Tibial nerve (tissue), 4 donors: ENCODE results near the gene MPPE1. TPM values are rescaled to one million over a fixed set of nuclear protein-coding genes. Genes with fewer than 3 reads are reported as not detected.
"Not testable (repeated sequence)": the region's sequence is repeated elsewhere in the genome, so short reads cannot be mapped to it uniquely, and the experiment has no call there.

Experiments
- DNase-seq, 2 donors: peaks; one replicate each; pipeline ENCODE4 v3.0.0-alpha.2; 2019; ENCODE audit warnings: low spot score in 2 of 2
- H3K27ac ChIP-seq, 4 donors: fragments of 200-600 bp; sonication (generic) in 3 of 4; one replicate each; pipeline ENCODE4 v1.5.1; 2017 to 2019; ENCODE audit warnings: mild to moderate bottlenecking in 1 of 4
- H3K27me3 ChIP-seq, 2 donors: fragments of 200-600 bp; sonication (generic) in 1 of 2; one replicate each; pipeline versions ENCODE4 v1.5.1 to v1.6.0; 2017 to 2019
- H3K36me3 ChIP-seq, 3 donors: fragments of 200-600 bp; sonication (generic); one replicate each; pipeline ENCODE4 v1.5.1; 2018 to 2019
- H3K4me1 ChIP-seq, 4 donors: fragments of 200-600 bp; sonication (generic) in 3 of 4; one replicate each; pipeline ENCODE4 v1.5.1; 2017 to 2019
- H3K4me3 ChIP-seq, 4 donors: fragments of 200-600 bp; sonication (generic) in 3 of 4; one replicate each; pipeline ENCODE4 v1.5.1; 2017 to 2019; ENCODE audit warnings: mild to moderate bottlenecking in 1 of 4, moderate library complexity in 1 of 4
- H3K9me3 ChIP-seq, 4 donors: fragments of 200-600 bp; sonication (generic) in 3 of 4; one replicate each; pipeline ENCODE4 v1.5.1; 2017 to 2019
- EP300 ChIP-seq, 2 donors: sonication (generic); formaldehyde crosslinking; IDR thresholded peaks; one replicate each; pipeline ENCODE4 v1.6.1; 2017; ENCODE audit warnings: antibody characterized with exemption in 2 of 2, mild to moderate bottlenecking in 1 of 2
- POLR2A ChIP-seq, 2 donors: fragments of 450-650 bp; IDR thresholded peaks; one replicate each; pipeline ENCODE4 v1.6.1; 2017; ENCODE audit warnings: antibody characterized with exemption in 2 of 2, mild to moderate bottlenecking in 2 of 2, moderate library complexity in 2 of 2
- WGBS, 2 donors: methylation state at CpG; one replicate each; pipeline ENCODE4 v1.1.5; 2018; 5-methylcytosine and 5-hydroxymethylcytosine counted together
- total RNA-seq, 4 donors: library from RNA; depleted of rRNA; stranded (reverse); fragments of >200 nt; gene quantifications; one replicate each; pipeline ENCODE4 v1.1.0, GENCODE V29; 2016
- TF ChIP-seq, protein P1 (sequence below), 5 experiments: fragments of 200-600 bp in 3 of 5; fragments of 450-650 bp in 2 of 5; sonication (generic) in 3 of 5; IDR thresholded peaks; one replicate each; pipeline ENCODE4 v1.5.1; 2016 to 2019; ENCODE audit warnings: antibody characterized with exemption in 5 of 5, mild to moderate bottlenecking in 3 of 5, moderate library complexity in 2 of 5

The MPPE1 gene
- total RNA-seq, 4 donors from 2014 or later, result 13.3 to 33.2 (median 27.7) TPM

DNA sequence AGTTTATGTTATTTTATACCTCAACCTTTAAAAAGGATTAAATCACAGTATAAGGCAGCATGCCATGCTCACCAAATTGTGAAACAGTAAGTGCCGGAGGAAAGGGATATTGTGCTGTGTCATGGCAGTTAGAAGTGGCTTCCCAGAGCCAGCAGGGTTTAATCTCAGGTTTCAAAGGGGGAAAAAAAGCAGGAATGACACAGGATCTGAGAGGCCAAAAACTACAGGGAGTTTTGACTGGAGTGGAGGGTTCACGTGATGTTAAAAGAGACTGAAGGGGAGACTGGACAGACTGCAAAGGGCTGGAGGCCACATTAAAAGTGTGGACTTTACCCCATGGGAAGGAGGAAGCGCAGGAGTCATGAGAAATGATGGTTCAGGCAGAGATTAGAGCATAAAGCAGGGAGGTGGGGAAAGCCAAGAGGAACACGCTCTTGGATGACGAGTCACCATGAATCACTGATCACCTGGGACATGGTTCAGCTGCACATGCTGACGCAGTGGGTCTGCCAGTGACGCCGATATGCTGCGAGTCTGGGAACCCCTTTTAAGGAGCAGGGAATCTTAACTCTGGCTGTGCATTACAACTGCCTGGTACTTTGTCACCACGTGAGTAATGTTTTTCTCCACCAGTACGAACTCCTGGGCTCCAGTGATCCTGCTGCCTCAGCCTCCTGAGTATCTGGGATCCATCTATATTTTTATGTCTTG is 50.8 kb downstream of the MPPE1 start:
- peak in 1 of 2 donors; percentile 41 for DNase-seq
- H3K4me3 ChIP-seq, result no peak overlapping the region

DNA sequence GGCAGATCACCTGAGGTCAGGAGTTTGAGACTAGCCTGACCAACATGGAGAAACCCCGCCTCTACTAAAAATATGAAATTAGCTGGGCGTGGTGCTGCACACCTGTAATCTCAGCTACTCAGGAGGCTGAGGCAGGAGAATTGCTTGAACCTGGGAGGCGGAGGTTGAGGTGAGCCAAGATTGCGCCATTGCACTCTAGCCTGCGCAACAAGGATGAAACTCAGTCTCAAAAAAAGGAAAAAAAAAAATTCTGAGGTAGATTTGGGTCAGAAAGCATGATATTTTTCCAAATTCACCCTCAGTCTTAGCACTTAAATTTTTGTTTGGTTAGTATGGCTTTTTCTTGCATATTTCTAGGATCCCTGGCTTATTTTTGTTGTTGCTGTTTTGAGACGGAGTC is 53.6 kb downstream of the MPPE1 start:
- WGBS, 2 donors, result 89 to 94% methylated on average over 6 of the region's 6 CpGs

More for the DNA sequence above, 50.8 kb downstream of the MPPE1 start:
- Histone ChIP-seq H3K36me3 (peaks cover 0 to 30% (median 0%) of the 10 kb centered on the region in 3 donors), H3K27ac (peak overlapping the region in 3 of 4 donors; percentile 20 to 57 (median 46)), H3K9me3 (no peaks in the 10 kb centered on the region), H3K27me3 (no peaks in the 10 kb centered on the region), H3K4me1 (peaks cover 0 to 28% (median 20%) of the 10 kb centered on the region in 4 donors)
- 40 to 46% methylated on average over 11 of the region's 11 CpGs for WGBS, 2 donors
- TF ChIP-seq, protein P1, sequence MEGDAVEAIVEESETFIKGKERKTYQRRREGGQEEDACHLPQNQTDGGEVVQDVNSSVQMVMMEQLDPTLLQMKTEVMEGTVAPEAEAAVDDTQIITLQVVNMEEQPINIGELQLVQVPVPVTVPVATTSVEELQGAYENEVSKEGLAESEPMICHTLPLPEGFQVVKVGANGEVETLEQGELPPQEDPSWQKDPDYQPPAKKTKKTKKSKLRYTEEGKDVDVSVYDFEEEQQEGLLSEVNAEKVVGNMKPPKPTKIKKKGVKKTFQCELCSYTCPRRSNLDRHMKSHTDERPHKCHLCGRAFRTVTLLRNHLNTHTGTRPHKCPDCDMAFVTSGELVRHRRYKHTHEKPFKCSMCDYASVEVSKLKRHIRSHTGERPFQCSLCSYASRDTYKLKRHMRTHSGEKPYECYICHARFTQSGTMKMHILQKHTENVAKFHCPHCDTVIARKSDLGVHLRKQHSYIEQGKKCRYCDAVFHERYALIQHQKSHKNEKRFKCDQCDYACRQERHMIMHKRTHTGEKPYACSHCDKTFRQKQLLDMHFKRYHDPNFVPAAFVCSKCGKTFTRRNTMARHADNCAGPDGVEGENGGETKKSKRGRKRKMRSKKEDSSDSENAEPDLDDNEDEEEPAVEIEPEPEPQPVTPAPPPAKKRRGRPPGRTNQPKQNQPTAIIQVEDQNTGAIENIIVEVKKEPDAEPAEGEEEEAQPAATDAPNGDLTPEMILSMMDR (IDR thresholded peaks at IDR 0.05), result no peak
- TF ChIP-seq POLR2A (IDR thresholded peaks at IDR 0.05) (no peak), EP300 (IDR thresholded peaks at IDR 0.05) (peak in 1 of 2 donors; percentile 52)

DNA sequence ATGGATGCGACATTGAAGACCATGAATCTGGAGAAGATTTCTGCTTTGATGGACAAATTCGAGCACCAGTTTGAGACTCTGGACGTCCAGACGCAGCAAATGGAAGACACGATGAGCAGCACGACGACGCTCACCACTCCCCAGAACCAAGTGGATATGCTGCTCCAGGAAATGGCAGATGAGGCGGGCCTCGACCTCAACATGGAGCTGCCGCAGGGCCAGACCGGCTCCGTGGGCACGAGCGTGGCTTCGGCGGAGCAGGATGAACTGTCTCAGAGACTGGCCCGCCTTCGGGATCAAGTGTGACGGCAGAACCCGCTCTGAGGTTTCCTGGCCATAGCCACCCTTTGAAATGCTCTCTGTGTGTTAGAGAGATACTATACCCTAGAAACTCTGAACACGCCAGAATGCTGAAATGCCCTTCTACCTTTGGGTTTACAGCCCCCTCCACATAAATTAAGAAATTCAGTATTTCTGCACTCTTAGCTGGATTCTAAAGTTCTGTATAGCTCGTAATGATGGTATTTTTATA is 56.2 kb downstream of the MPPE1 start:
- Histone ChIP-seq H3K27ac (peak overlapping the region; percentile 77 to 98 (median 93)), H3K27me3 (no peaks in the 10 kb centered on the region), H3K4me3 (peak overlapping the region; percentile 84 to 97 (median 90)), H3K9me3 (no peaks in the 10 kb centered on the region), H3K36me3 (peaks cover 0 to 30% (median 0%) of the 10 kb centered on the region in 3 donors), H3K4me1 (peaks cover 0 to 33% (median 26%) of the 10 kb centered on the region in 4 donors)
- TF ChIP-seq POLR2A (IDR thresholded peaks at IDR 0.05) (no peak), EP300 (IDR thresholded peaks at IDR 0.05) (no peak)
- TF ChIP-seq, protein P1 (IDR thresholded peaks at IDR 0.05), result no peak
- 1 to 2% methylated on average over 22 to 23 of the region's 23 CpGs for WGBS, 2 donors
- no peak for DNase-seq

More for the DNA sequence above, 53.6 kb downstream of the MPPE1 start:
- DNase-seq, H3K27me3 ChIP-seq, H3K4me3 ChIP-seq, H3K27ac ChIP-seq, H3K9me3 ChIP-seq: not testable (repeated sequence)
- peaks cover 0 to 30% (median 0%) of the 10 kb centered on the region in 3 donors for H3K36me3 ChIP-seq
- peaks cover 0 to 35% (median 25%) of the 10 kb centered on the region in 4 donors for H3K4me1 ChIP-seq

DNA sequence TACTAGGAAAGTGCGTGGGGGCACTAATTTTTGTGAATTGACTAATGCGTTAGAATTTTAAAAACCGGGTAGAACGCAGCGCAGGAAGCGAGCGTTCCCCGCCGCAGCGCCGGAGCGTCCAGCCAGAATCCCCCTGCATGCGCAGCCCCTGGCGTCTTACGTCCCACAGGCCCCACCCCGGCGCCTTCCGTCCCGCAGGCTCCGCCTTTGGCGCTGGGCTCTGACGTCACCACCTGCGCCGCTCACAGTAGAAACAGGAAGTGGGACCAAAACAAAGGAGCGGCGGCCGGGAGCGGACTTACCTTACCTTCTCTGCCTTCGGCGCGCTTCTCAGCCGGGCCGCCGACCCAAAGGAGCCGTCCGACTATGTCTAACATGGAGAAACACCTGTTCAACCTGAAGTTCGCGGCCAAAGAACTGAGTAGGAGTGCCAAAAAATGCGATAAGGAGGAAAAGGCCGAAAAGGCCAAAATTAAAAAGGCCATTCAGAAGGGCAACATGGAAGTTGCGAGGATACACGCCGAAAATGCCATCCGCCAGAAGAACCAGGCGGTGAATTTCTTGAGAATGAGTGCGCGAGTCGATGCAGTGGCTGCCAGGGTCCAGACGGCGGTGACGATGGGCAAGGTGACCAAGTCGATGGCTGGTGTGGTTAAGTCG is 56.8 kb downstream of the MPPE1 start, which contains the start of gene CHMP1B:
Gene CHMP1B (plus strand): TSS at position 268 of the 660 bp plus-strand sequence. CDS start 99 bp downstream, at position 367.
- peak; percentile 97 to 98 for DNase-seq
- TF ChIP-seq, protein P1 (IDR thresholded peaks at IDR 0.05), result peak in 2 of 5 experiments; percentile 22 to 36
- peak; percentile 97 for TF ChIP-seq POLR2A (IDR thresholded peaks at IDR 0.05)
- TF ChIP-seq EP300 (IDR thresholded peaks at IDR 0.05), result peak; percentile 86 to 99
- Histone ChIP-seq H3K36me3 (peaks cover 0 to 27% (median 0%) of the 10 kb centered on the region in 3 donors), H3K4me3 (peak within 1 kb of the TSS; percentile 84 to 97 (median 90)), H3K27ac (peak within 1 kb of the TSS; percentile 77 to 98 (median 93)), H3K4me1 (peaks cover 0 to 33% (median 26%) of the 10 kb centered on the region in 4 donors), H3K27me3 (no peaks in the 10 kb centered on the region), H3K9me3 (no peaks in the 10 kb centered on the region)
- whole genome bisulfite sequencing, 2 donors, result 0 to 1% methylated on average over 53 of the region's 53 CpGs

DNA sequence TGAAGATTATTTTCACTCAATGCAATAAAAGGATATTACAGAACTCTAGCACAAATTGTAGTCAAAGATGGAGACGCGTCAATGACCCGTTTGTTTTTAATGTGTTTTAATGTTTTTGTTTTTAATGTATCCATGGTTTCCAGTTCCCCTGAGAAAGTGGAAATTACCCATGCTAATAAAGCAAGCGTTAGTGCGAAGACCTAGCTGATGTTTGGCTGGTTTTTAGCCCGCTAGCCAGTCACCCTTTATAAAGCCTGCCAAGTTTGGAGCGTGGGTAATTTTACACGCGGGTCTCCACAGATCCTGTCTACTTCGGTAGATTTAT is 57.3 kb downstream of the MPPE1 start:
- Histone ChIP-seq H3K4me1 (peaks cover 0 to 33% (median 26%) of the 10 kb centered on the region in 4 donors), H3K27me3 (no peaks in the 10 kb centered on the region), H3K27ac (peak overlapping the region; percentile 77 to 98 (median 93)), H3K4me3 (peak overlapping the region; percentile 84 to 97 (median 90)), H3K36me3 (peaks cover 0 to 22% (median 0%) of the 10 kb centered on the region in 3 donors), H3K9me3 (no peaks in the 10 kb centered on the region)
- TF ChIP-seq POLR2A (IDR thresholded peaks at IDR 0.05), result no peak
- no peak for TF ChIP-seq EP300 (IDR thresholded peaks at IDR 0.05)
- TF ChIP-seq, protein P1 (IDR thresholded peaks at IDR 0.05), result no peak
- DNase-seq, result no peak
- 0% methylated on average over 10 of the region's 10 CpGs for WGBS, 2 donors
